Karpas-422 (cell line): ENCODE results near the gene KCNN2. TPM values are rescaled to one million over a fixed set of nuclear protein-coding genes. Genes with fewer than 3 reads are reported as not detected.

ENCODE experiments used
- DNase-seq: peaks from one replicate; pipeline ENCODE4 v3.0.0-alpha.2; 2015
- H2AFZ ChIP-seq: fragments of 200-600 bp; sonication (generic); 2 replicates; pipeline ENCODE4 v1.6.1; 2014; ENCODE audit warnings: antibody characterized with exemption, low read length, mixed read lengths
- H3K27ac ChIP-seq: fragments of 200-600 bp; sonication (generic); 2 replicates; pipeline ENCODE4 v1.5.1; 2014; ENCODE audit warnings: mild to moderate bottlenecking, low read length, moderate library complexity
- H3K27me3 ChIP-seq: fragments of 200-600 bp; sonication (generic); 2 replicates; pipeline ENCODE4 v1.6.1; 2014; ENCODE audit warnings: low read length, mixed read lengths
- H3K36me3 ChIP-seq: fragments of 200-600 bp; sonication (generic); 2 replicates; pipeline ENCODE4 v1.6.1; 2014; ENCODE audit warnings: low read length, mixed read lengths; ENCODE audit not compliant: insufficient read depth
- H3K4me1 ChIP-seq: fragments of 200-600 bp; sonication (generic); 2 replicates; pipeline ENCODE4 v1.6.1; 2014; ENCODE audit warnings: mild to moderate bottlenecking, low read length, mixed read lengths
- H3K4me2 ChIP-seq: fragments of 200-600 bp; sonication (generic); 2 replicates; pipeline ENCODE4 v1.6.1; 2014; ENCODE audit warnings: low read length, low read depth, mild to moderate bottlenecking; ENCODE audit not compliant: poor library complexity, severe bottlenecking
- H3K4me3 ChIP-seq: fragments of 200-600 bp; sonication (generic); 2 replicates; pipeline ENCODE4 v1.5.1; 2014; ENCODE audit warnings: mild to moderate bottlenecking, antibody characterized with exemption, low read length, mixed read lengths
- H3K79me2 ChIP-seq: fragments of 200-600 bp; sonication (generic); 2 replicates; pipeline ENCODE4 v1.6.1; 2014; ENCODE audit warnings: mild to moderate bottlenecking, low read length, mixed read lengths
- H3K9ac ChIP-seq: fragments of 200-600 bp; sonication (generic); 2 replicates; pipeline ENCODE4 v1.6.0; 2014; ENCODE audit warnings: low read length
- H3K9me2 ChIP-seq: fragments of 200-600 bp; sonication (generic), shearing (Covaris generic); replicated peaks from 2 replicates; pipeline ENCODE4 v1.6.0; 2014; ENCODE audit warnings: mild to moderate bottlenecking, low read length, moderate library complexity; ENCODE audit not compliant: insufficient read depth
- H3K9me3 ChIP-seq: fragments of 300-700, 200-600 bp; sonication (generic); 2 replicates; pipeline ENCODE4 v1.6.1; 2014; ENCODE audit warnings: low read length, mixed read lengths
- H4K20me1 ChIP-seq: fragments of 200-600 bp; sonication (generic); 2 replicates; pipeline ENCODE4 v1.6.1; 2014; ENCODE audit warnings: mild to moderate bottlenecking, antibody characterized with exemption, low read length, low read depth; ENCODE audit not compliant: insufficient read depth
- total RNA-seq: library from RNA; depleted of rRNA; stranded (reverse); fragments of >200 nt; shearing (Covaris generic); gene quantifications from 2 replicates; pipeline ENCODE4 v1.2.3, GENCODE V29; 2014; ENCODE audit warnings: low replicate concordance; rRNA removed

KCNN2 gene
- not detected in 2 replicates for total RNA-seq

DNA sequence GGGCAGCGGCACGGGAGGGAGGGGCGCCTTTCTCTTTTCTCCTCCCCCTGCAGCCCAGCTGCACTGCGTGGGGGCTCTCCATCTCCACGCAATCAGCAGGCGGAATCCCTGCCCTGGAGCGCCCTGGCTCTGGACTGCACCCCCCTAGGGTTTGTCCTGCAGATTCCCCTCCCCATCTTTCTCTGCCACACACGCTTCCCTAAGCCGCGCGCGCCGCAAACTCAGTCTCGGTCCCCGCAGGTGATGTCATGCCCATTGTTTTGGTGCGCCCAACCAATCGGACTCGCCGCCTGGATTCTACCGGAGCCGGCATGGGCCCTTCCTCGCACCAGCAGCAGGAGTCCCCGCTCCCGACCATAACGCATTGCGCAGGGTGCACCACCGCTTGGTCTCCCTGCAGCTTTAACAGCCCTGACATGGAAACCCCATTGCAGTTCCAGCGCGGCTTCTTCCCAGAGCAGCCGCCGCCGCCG, at the start of gene KCNN2:
KCNN2 (plus strand) TSS at position 347 of the 473 bp plus-strand sequence; CDS start at position 417, 70 bp downstream.
- Histone ChIP-seq H3K79me2 (no peaks in the 10 kb centered on the region), H2AFZ (no peak within 1 kb of the TSS)
- no peak for DNase-seq

DNA sequence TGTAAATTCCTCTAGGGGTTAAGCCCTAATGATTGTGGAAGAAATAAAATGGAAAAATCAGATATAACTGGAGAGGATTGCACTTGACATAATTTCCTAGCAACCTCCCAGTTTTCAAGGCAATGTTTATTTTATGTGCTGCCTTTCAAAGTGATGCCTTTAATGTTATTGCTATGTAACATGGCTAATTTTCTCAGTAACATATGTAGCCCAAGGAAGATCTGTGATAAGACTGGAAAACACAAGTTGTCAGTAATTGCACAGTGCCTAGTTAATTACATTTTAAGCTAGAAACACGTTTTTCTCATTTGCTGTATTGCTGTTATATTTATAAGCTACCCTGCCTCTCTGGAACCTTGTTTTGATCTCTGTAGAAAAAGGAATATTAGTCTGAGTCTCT, 49.2 kb upstream of the KCNN2 start:
- H3K9me3 ChIP-seq: no peaks in the 10 kb centered on the region
- H3K4me2 ChIP-seq: no peak overlapping the region
- no peak for DNase-seq
- H3K27ac ChIP-seq: no peak overlapping the region
- no peaks in the 10 kb centered on the region for H3K9me2 ChIP-seq
- no peak overlapping the region for H3K4me3 ChIP-seq
- H4K20me1 ChIP-seq: no peaks in the 10 kb centered on the region
- no peaks in the 10 kb centered on the region for H3K27me3 ChIP-seq
- no peak overlapping the region for H2AFZ ChIP-seq
- no peak overlapping the region for H3K9ac ChIP-seq
- H3K79me2 ChIP-seq: no peaks in the 10 kb centered on the region
- no peaks in the 10 kb centered on the region for H3K4me1 ChIP-seq
- no peaks in the 10 kb centered on the region for H3K36me3 ChIP-seq

More for the DNA sequence above, at the start of gene KCNN2:
- Histone ChIP-seq H3K9me2 (no peaks in the 10 kb centered on the region), H3K27ac (no peak within 1 kb of the TSS), H3K4me1 (no peaks in the 10 kb centered on the region), H3K4me2 (no peak within 1 kb of the TSS), H3K9me3 (no peaks in the 10 kb centered on the region), H4K20me1 (no peaks in the 10 kb centered on the region), H3K36me3 (no peaks in the 10 kb centered on the region), H3K27me3 (no peaks in the 10 kb centered on the region), H3K4me3 (no peak within 1 kb of the TSS), H3K9ac (no peak within 1 kb of the TSS)

DNA sequence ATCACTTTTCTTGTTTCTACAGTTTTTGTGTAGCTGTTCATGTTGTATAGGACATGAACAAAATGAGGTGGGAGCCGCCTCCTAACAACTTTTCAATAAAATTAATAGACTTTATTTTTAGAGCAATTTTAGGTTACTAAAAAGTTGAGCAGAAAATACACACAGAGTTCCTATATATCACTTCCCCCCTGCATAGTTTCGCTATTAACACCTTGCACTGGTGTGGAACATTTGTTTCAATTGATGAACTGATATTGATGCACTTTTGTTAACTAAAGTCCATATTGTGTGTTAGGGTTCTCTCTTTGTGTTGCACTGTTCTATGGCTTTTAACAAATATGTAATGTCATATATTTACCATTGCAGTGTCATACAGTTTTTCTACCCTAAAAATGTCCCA, 47.8 kb upstream of the KCNN2 start:
- Histone ChIP-seq H3K79me2 (no peaks in the 10 kb centered on the region), H3K27ac (no peak overlapping the region), H3K4me2 (no peak overlapping the region), H3K4me1 (no peaks in the 10 kb centered on the region), H3K27me3 (no peaks in the 10 kb centered on the region), H3K9me3 (no peaks in the 10 kb centered on the region), H3K36me3 (no peaks in the 10 kb centered on the region), H3K4me3 (no peak overlapping the region), H3K9me2 (no peaks in the 10 kb centered on the region), H2AFZ (no peak overlapping the region), H3K9ac (no peak overlapping the region), H4K20me1 (no peaks in the 10 kb centered on the region)
- DNase-seq: no peak

DNA sequence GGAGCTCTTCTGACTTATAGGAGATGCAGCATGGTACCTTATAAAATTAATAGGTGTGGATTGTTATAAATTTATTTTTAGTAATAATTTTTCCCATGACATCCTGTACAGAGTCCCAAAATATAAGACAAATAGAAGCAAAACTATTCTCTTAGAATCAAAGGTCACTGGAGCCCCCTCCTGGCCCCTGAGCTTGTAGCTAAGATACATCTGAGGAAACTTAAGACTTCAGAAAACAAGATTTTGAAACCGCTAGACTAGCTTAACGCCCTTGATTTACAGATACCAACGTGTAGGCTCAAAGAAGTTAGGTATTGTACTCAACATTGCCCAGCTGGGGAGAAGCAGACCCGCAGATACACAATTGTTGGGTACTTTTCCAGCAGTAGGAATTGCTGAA, 45.7 kb upstream of the KCNN2 start:
- no peak overlapping the region for H3K27ac ChIP-seq
- H3K36me3 ChIP-seq: no peaks in the 10 kb centered on the region
- no peak overlapping the region for H3K4me3 ChIP-seq
- no peaks in the 10 kb centered on the region for H3K9me2 ChIP-seq
- no peaks in the 10 kb centered on the region for H3K4me1 ChIP-seq
- no peaks in the 10 kb centered on the region for H4K20me1 ChIP-seq
- H3K79me2 ChIP-seq: no peaks in the 10 kb centered on the region
- no peaks in the 10 kb centered on the region for H3K9me3 ChIP-seq
- H2AFZ ChIP-seq: no peak overlapping the region
- DNase-seq: no peak
- H3K9ac ChIP-seq: no peak overlapping the region
- no peak overlapping the region for H3K4me2 ChIP-seq
- H3K27me3 ChIP-seq: no peaks in the 10 kb centered on the region

DNA sequence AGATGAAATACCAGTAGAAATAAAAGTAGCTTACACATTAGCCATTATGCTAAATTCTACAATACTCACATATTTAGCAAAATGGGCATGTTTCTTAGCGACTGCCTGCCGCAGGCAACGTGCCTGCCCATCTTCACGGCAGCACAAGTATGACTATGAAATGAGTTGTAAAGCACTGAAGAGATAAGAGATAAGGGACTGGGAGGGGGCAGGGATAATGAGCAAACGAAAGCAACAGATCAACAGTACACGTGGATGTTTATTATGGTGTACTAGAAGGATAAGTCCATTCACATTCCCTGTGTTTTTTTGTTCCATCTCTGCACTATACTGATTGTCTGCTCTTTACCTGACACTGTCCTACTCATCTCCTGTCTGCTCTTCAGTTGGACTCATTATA, 44.1 kb upstream of the KCNN2 start:
- Histone ChIP-seq H3K27me3 (no peaks in the 10 kb centered on the region), H3K4me3 (no peak overlapping the region), H3K9me3 (no peaks in the 10 kb centered on the region), H3K4me2 (no peak overlapping the region), H3K9me2 (no peaks in the 10 kb centered on the region), H4K20me1 (no peaks in the 10 kb centered on the region), H3K9ac (no peak overlapping the region), H2AFZ (no peak overlapping the region), H3K27ac (no peak overlapping the region), H3K36me3 (no peaks in the 10 kb centered on the region), H3K79me2 (no peaks in the 10 kb centered on the region), H3K4me1 (no peaks in the 10 kb centered on the region)
- no peak for DNase-seq

DNA sequence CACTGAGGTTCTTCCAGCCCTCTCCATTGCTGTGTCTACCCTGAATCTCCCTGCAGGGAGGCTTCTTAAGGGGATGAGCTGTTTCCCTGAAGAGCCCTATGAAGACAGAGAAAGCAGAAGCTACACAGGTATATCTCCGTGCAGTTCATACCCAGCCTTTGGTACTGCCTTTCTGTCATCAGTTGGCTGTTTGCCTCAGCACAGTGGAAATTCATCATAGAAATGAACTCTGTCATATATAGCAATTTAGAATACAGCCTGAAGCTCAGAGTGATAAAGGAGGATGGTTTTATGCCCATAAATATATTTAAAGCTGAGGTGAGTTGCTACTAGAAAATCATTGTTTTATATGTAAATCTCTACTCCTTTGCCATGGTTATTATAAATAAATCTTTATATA, 42.6 kb upstream of the KCNN2 start:
- no peaks in the 10 kb centered on the region for H3K27me3 ChIP-seq
- H3K27ac ChIP-seq: no peak overlapping the region
- no peak overlapping the region for H3K9ac ChIP-seq
- no peaks in the 10 kb centered on the region for H3K79me2 ChIP-seq
- H2AFZ ChIP-seq: no peak overlapping the region
- no peaks in the 10 kb centered on the region for H3K4me1 ChIP-seq
- H3K9me3 ChIP-seq: no peaks in the 10 kb centered on the region
- H3K4me3 ChIP-seq: no peak overlapping the region
- H3K36me3 ChIP-seq: no peaks in the 10 kb centered on the region
- no peak for DNase-seq
- no peaks in the 10 kb centered on the region for H4K20me1 ChIP-seq
- no peak overlapping the region for H3K4me2 ChIP-seq
- H3K9me2 ChIP-seq: no peaks in the 10 kb centered on the region

DNA sequence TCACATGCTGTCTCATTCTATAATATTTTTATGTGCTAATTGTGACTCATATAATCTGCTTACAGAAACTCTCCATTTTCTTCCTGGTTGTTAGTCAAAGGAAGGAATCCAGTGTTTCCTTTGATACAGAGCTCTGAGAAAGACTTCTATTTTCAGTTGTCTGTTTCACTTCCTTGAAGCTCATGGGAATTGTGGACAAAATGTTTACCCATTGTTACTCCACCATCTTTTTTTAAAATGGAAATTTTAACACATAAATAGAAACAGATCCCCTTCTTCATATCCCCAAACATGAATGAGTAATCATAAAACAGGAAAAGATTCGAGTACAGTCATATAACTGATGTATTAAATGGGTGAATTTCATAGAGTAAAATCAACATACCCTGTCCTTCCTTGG, 42.0 kb upstream of the KCNN2 start:
- Histone ChIP-seq H4K20me1 (no peaks in the 10 kb centered on the region), H3K9ac (no peak overlapping the region), H3K4me1 (no peaks in the 10 kb centered on the region), H3K36me3 (no peaks in the 10 kb centered on the region), H3K4me3 (no peak overlapping the region), H3K9me2 (no peaks in the 10 kb centered on the region), H3K9me3 (no peaks in the 10 kb centered on the region), H2AFZ (no peak overlapping the region), H3K79me2 (no peaks in the 10 kb centered on the region), H3K27ac (no peak overlapping the region), H3K4me2 (no peak overlapping the region), H3K27me3 (no peaks in the 10 kb centered on the region)
- no peak for DNase-seq

DNA sequence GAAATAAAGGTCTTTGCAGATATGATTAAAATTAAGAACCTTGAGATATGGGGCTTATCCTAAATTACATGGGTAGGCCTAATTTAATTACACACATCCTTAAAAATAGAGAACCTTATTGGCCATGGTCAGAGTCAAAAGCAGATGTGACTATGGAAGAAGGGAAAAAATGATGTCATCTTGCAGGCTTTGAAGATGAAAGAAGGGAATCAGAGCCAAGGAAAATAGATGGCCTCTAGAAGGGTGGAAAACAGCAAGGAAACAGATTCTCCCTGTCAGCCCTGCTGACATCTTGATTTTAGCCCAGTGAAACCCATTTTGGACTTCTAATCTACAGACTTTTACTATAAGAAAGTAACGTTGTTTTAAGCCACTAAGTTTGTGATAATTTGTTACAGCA, 37.6 kb upstream of the KCNN2 start:
- Histone ChIP-seq H4K20me1 (no peaks in the 10 kb centered on the region), H3K27ac (no peak overlapping the region), H2AFZ (no peak overlapping the region), H3K27me3 (no peaks in the 10 kb centered on the region), H3K4me1 (no peaks in the 10 kb centered on the region), H3K9me3 (no peaks in the 10 kb centered on the region), H3K9me2 (no peaks in the 10 kb centered on the region), H3K9ac (no peak overlapping the region), H3K4me2 (no peak overlapping the region), H3K79me2 (no peaks in the 10 kb centered on the region), H3K36me3 (no peaks in the 10 kb centered on the region), H3K4me3 (no peak overlapping the region)
- no peak for DNase-seq

DNA sequence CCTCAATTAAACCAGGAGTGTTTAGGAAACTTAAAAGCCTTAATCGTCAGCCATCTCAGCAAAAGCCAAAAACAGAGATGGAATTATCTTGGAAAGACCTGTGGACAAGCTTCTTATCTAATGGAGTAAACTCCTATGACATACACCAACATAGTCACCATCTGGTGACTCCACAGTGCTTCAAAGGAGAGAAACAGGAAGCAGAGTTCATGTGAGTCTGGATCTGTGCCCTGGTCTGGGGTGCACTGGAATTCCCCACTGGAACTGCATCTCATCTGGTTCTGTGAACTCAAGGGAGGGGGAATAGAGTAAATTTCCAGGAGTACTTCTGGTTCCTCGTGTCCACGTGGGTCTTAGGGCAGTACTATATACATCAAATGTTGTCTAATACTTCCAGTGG, 36.3 kb upstream of the KCNN2 start:
- no peak overlapping the region for H3K27ac ChIP-seq
- H3K79me2 ChIP-seq: no peaks in the 10 kb centered on the region
- H3K4me1 ChIP-seq: no peaks in the 10 kb centered on the region
- no peak for DNase-seq
- no peaks in the 10 kb centered on the region for H3K9me2 ChIP-seq
- no peak overlapping the region for H2AFZ ChIP-seq
- no peaks in the 10 kb centered on the region for H3K36me3 ChIP-seq
- H3K4me3 ChIP-seq: no peak overlapping the region
- H4K20me1 ChIP-seq: no peaks in the 10 kb centered on the region
- no peak overlapping the region for H3K4me2 ChIP-seq
- H3K9me3 ChIP-seq: no peaks in the 10 kb centered on the region
- H3K27me3 ChIP-seq: no peaks in the 10 kb centered on the region
- no peak overlapping the region for H3K9ac ChIP-seq
